ENCODE results near the gene PLSCR1. TPM values are rescaled to one million over a fixed set of nuclear protein-coding genes. Genes with fewer than 3 reads are reported as not detected.

The PLSCR1 gene
- total RNA-seq, 1 donor from 2014 or later, result 25.4 TPM

- intact Hi-C loops (cut with micrococcal nuclease), result no loop called here
- no peaks in the 10 kb centered on the region for H3K27me3 ChIP-seq (ENCODE audit: low read depth)
- no peak overlapping the region for H3K27ac ChIP-seq (replicated peaks)
- H3K36me3 ChIP-seq, result no peaks in the 10 kb centered on the region
- DNase-seq, result no peak
- TF ChIP-seq CTCF (IDR thresholded peaks at IDR 0.05; ENCODE audit: borderline replicate concordance), result no peak
- no peaks in the 10 kb centered on the region for H3K4me1 ChIP-seq
- no peaks in the 10 kb centered on the region for H3K9me3 ChIP-seq (replicated peaks)
- H3K4me3 ChIP-seq, result no peak overlapping the region
Measured at GRCh38 chr3:146558781-146559180, 14.4 kb upstream of the PLSCR1 start.

GRCh38 chr3:146557745-146558144 lies 13.3 kb upstream of the PLSCR1 start:
- H3K4me3 ChIP-seq, result no peak overlapping the region
- no peaks in the 10 kb centered on the region for H3K36me3 ChIP-seq
- no peaks in the 10 kb centered on the region for H3K27me3 ChIP-seq (ENCODE audit: low read depth)
- no peak for DNase-seq
- TF ChIP-seq CTCF (IDR thresholded peaks at IDR 0.05; ENCODE audit: borderline replicate concordance), result no peak
- no peaks in the 10 kb centered on the region for H3K9me3 ChIP-seq (replicated peaks)
- H3K27ac ChIP-seq (replicated peaks), result no peak overlapping the region
- intact Hi-C loops (cut with micrococcal nuclease), result no loop called here
- no peaks in the 10 kb centered on the region for H3K4me1 ChIP-seq

DNA sequence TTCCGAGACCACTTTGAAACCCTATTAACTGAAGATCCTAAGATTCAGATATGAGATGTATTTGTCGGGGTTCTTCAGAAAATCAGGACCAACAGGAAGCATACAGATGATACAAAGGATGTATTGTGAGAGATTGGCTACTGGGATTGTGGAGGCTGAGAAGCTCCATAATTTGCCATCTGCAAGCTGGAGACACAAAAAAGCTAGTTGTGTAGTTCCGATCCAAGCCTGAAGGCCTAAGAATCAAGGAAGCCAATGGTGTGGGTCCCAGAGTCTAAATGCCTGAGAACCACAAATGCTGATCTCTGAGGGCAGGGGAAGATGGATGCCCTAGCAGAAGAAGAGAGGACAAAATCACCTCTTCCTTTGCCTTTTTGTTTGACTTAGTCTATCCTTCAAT lies 10.9 kb upstream of the PLSCR1 start:
- TF ChIP-seq CTCF (IDR thresholded peaks at IDR 0.05; ENCODE audit: borderline replicate concordance), result no peak
- intact Hi-C loops (cut with micrococcal nuclease), result no loop called here
- no peaks in the 10 kb centered on the region for H3K36me3 ChIP-seq

DNA sequence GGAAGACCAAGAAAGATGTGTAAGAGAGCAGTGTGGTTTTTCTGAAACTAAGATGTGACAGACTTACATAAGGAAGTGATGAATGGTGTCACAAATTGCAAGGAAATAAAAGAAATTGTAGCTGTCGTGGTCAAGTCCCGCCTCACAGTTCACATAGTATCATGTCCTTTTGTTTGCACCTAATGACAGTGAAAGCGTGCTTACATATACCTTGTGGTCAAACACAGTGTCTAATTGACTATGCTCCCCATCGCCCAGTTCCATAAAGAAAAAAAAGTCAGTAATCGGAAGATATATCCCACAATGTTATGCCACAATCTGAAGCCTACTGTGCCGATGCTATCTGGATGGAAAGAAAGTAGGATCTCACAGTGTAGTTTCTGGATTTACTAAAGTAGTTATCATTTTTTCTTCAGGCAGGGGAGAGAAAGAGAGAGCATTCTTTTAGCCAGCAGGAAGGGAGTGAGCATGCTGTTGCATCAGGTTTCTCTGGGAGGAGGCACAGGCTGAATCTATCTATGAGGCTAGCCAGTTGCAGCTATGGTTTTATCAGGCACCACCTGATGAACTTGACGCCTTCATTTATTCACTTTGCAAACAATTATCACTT lies 9.8 kb upstream of the PLSCR1 start:
- H3K4me3 ChIP-seq, result no peak overlapping the region
- no peaks in the 10 kb centered on the region for H3K9me3 ChIP-seq (replicated peaks)
- DNase-seq, result no peak
- no peak for TF ChIP-seq CTCF (IDR thresholded peaks at IDR 0.05; ENCODE audit: borderline replicate concordance)
- no peaks in the 10 kb centered on the region for H3K27me3 ChIP-seq (ENCODE audit: low read depth)
- intact Hi-C loops (cut with micrococcal nuclease), result no loop called here
- H3K4me1 ChIP-seq, result no peaks in the 10 kb centered on the region
- H3K36me3 ChIP-seq, result no peaks in the 10 kb centered on the region
- no peak overlapping the region for H3K27ac ChIP-seq (replicated peaks)

More for the DNA sequence above, 10.9 kb upstream of the PLSCR1 start:
- no peak overlapping the region for H3K27ac ChIP-seq (replicated peaks)
- H3K4me1 ChIP-seq, result no peaks in the 10 kb centered on the region
- DNase-seq, result no peak
- H3K27me3 ChIP-seq (ENCODE audit: low read depth), result no peaks in the 10 kb centered on the region
- H3K4me3 ChIP-seq, result no peak overlapping the region
- no peaks in the 10 kb centered on the region for H3K9me3 ChIP-seq (replicated peaks)

DNA sequence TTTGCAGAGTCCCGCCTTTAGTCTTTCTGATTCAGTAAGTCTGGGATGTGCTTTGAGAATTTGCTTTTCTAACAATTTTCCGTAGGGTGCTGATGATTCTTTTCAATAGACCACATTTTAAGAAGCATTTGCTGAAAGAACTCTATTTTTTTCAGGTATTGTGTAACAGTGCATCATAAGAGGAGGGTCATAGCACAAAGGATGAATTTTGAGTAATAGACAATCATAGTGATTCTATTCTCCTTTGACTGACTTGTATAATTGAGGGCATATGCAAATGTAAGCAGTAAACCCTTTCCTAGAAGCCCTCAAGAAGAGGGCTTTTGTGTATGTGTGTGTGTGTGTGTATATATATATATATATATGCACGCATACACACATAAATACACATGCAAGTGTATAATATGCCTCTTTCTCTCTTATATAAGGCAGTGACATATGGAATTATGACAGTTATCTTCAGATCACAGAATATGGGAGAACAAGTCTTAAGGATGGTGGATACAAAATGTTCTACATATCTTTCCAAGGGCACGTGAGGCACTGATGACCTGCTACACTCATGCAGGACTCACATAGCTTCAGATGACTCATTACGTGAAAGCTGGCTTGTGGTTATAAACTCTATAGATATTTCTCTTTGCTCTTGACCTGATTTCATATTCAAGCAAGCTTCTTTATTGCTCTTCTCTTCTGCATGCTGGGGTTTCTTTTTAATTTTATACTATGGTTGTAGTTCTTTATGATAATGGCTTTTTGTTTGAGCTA lies 6.5 kb upstream of the PLSCR1 start:
- H3K27me3 ChIP-seq (ENCODE audit: low read depth), result peaks cover 13% of the 10 kb centered on the region
- intact Hi-C loops (cut with micrococcal nuclease), result no loop called here
- H3K27ac ChIP-seq (replicated peaks), result no peak overlapping the region
- no peak for DNase-seq
- H3K4me3 ChIP-seq, result no peak overlapping the region
- H3K4me1 ChIP-seq, result no peaks in the 10 kb centered on the region
- no peak for TF ChIP-seq CTCF (IDR thresholded peaks at IDR 0.05; ENCODE audit: borderline replicate concordance)
- H3K9me3 ChIP-seq (replicated peaks), result no peaks in the 10 kb centered on the region
- H3K36me3 ChIP-seq, result no peaks in the 10 kb centered on the region
